Measurements from ENCODE around the gene SLBP. TPM values are rescaled to one million over a fixed set of nuclear protein-coding genes. Genes with fewer than 3 reads are reported as not detected.

The SLBP gene
- total and polyA plus RNA-seq, 2 donors (not counting 3 experiments of a cell fraction or from before 2014, with no cell fraction given) = 48.3 to 63.1 TPM

- ChIA-PET POLR2A (no interaction called here), CTCF (interaction anchor here (4.6 kb wide), 1 partner anchor 24 kb away, joined by 15 read pairs; no protein-coding TSS in a partner anchor)
- Histone ChIP-seq H3K4me1 (ENCODE audit: control insufficient read depth, extremely low read depth, insufficient read depth, low read length) (peaks cover 18% of the 10 kb centered on the region), H2AFZ (ENCODE audit: low read depth, low read length) (no peak overlapping the region), H3K4me3 (replicated peaks in 1 of 3; ENCODE audit: insufficient read depth in 1 of 3, low read depth in 1 of 3, low read length in 3 of 3) (no peak overlapping the region), H3K9me3 (replicated peaks; ENCODE audit: control insufficient read depth, insufficient read depth, low read length) (no peaks in the 10 kb centered on the region), H3K27ac (ENCODE audit: insufficient read depth, low read depth, low read length) (no peak overlapping the region), H4K20me1 (replicated peaks; ENCODE audit: control insufficient read depth, extremely low read depth, insufficient read depth, low read length) (no peaks in the 10 kb centered on the region), H3K36me3 (ENCODE audit: control insufficient read depth in 2 of 2, extremely low read depth in 1 of 2, insufficient read depth in 2 of 2, low read length in 2 of 2) (peaks cover 0 to 14% of the 10 kb centered on the region in 2 experiments), H3K79me2 (ENCODE audit: control insufficient read depth, insufficient read depth, low read length) (peaks cover 44% of the 10 kb centered on the region), H3K9ac (replicated peaks; ENCODE audit: extremely low read depth, insufficient read depth, low read length) (no peak overlapping the region), H3K4me2 (ENCODE audit: insufficient read depth, low read length) (no peak overlapping the region), H3K9me1 (replicated peaks; ENCODE audit: control insufficient read depth, extremely low read depth, insufficient read depth, low read length) (no peaks in the 10 kb centered on the region), H3K27me3 (ENCODE audit: control insufficient read depth in 2 of 2, insufficient read depth in 2 of 2, low read length in 2 of 2) (no peaks in the 10 kb centered on the region)
- BruUV-seq (replicated peaks) = no TSS peak
- FAIRE-seq (no peak), DNase-seq (ENCODE audit: low read depth, low spot score) (no peak)
- dilution Hi-C loops (cut with MboI; ENCODE audit: extremely low pct_ligation_motif_present, low sequenced_read_pairs) (no loop called here), intact Hi-C loops (cut with micrococcal nuclease) (no loop called here)
- no peak for TF ChIP-seq POLR2AphosphoS5 (IDR thresholded peaks at IDR 0.05; ENCODE audit: insufficient read depth, low read depth, low read length)
Observed at GRCh38 chr4:1717129-1718094, 5.3 kb upstream of the SLBP start.

DNA sequence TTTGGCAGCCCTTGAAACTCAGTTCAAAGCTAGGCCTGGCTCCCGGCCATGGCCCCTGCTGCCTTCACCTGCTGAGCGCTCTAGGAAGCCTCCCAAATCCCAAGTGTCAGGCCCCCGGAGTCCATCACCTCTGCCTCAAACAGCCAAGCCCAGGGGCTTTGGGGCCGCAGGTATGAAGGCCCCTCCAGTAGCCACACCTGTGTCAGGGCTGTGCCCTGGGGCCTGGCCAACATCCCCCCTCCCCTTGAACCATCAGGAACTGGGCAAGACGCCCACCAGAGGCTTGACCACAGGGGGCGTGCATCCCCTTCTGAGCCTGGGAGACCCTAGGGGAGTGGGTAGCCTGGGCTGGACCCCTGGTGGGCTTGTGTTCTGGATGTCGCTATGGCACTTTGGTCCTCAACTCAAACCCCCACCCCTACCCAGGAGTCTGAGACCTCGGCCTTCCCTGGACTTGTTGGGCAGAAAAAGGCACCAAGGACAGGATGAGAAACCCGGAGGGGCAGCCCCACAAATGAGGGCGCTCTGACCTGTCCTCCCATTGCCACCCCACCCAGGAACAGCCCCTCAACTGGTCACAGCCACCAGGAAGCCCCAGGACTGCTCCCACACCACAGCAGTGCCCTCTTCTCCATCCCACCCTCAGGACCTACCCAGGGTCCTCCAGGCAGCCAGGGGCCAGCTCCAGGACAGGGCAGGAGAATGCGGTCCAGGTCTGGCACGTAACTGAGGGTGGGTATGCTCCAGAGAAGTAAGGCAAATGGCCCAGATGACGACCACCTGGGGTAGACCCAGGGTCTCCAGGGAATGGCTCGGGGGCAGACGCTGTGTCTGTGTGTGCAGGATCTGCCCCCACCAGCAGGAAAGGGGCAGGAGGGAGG is 4.2 kb upstream of the SLBP start:
- BruUV-seq (replicated peaks) = no TSS peak
- intact Hi-C loops (cut with micrococcal nuclease) = no loop called here
- CTCF ChIA-PET = interaction anchor here (4.6 kb wide), 1 partner anchor 23 kb away, joined by 15 read pairs; no protein-coding TSS in a partner anchor

More for the DNA sequence above, 4.2 kb upstream of the SLBP start:
- dilution Hi-C loops (cut with MboI; ENCODE audit: extremely low pct_ligation_motif_present, low sequenced_read_pairs) = no loop called here
- POLR2A ChIA-PET = no interaction called here
- peaks cover 38% of the 10 kb centered on the region for H3K79me2 ChIP-seq (ENCODE audit: control insufficient read depth, insufficient read depth, low read length)
- H3K4me2 ChIP-seq (ENCODE audit: insufficient read depth, low read length) = no peak overlapping the region
- H3K27me3 ChIP-seq (ENCODE audit: control insufficient read depth in 2 of 2, insufficient read depth in 2 of 2, low read length in 2 of 2) = no peaks in the 10 kb centered on the region
- TF ChIP-seq, protein P1, sequence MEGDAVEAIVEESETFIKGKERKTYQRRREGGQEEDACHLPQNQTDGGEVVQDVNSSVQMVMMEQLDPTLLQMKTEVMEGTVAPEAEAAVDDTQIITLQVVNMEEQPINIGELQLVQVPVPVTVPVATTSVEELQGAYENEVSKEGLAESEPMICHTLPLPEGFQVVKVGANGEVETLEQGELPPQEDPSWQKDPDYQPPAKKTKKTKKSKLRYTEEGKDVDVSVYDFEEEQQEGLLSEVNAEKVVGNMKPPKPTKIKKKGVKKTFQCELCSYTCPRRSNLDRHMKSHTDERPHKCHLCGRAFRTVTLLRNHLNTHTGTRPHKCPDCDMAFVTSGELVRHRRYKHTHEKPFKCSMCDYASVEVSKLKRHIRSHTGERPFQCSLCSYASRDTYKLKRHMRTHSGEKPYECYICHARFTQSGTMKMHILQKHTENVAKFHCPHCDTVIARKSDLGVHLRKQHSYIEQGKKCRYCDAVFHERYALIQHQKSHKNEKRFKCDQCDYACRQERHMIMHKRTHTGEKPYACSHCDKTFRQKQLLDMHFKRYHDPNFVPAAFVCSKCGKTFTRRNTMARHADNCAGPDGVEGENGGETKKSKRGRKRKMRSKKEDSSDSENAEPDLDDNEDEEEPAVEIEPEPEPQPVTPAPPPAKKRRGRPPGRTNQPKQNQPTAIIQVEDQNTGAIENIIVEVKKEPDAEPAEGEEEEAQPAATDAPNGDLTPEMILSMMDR (IDR thresholded peaks at IDR 0.05; ENCODE audit: extremely low read depth in 1 of 2, insufficient read depth in 1 of 2, low read depth in 1 of 2, low read length in 2 of 2) = no peak
- TF ChIP-seq, protein P2, sequence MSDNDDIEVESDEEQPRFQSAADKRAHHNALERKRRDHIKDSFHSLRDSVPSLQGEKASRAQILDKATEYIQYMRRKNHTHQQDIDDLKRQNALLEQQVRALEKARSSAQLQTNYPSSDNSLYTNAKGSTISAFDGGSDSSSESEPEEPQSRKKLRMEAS (IDR thresholded peaks at IDR 0.05; ENCODE audit: insufficient read depth, insufficient read length) = no peak
- no peak for TF ChIP-seq GATA2 (IDR thresholded peaks at IDR 0.05; ENCODE audit: insufficient read depth, insufficient read length, low read depth, low read length)
- H2AFZ ChIP-seq (ENCODE audit: low read depth, low read length) = no peak overlapping the region
- no peaks in the 10 kb centered on the region for H3K9me3 ChIP-seq (replicated peaks; ENCODE audit: control insufficient read depth, insufficient read depth, low read length)
- DNase-seq (ENCODE audit: low read depth, low spot score) (no peak), FAIRE-seq (no peak)
- H3K9me1 ChIP-seq (replicated peaks; ENCODE audit: control insufficient read depth, extremely low read depth, insufficient read depth, low read length) = no peaks in the 10 kb centered on the region
- H3K4me1 ChIP-seq (ENCODE audit: control insufficient read depth, extremely low read depth, insufficient read depth, low read length) = peaks cover 13% of the 10 kb centered on the region
- no peak overlapping the region for H3K27ac ChIP-seq (ENCODE audit: insufficient read depth, low read depth, low read length)
- no peak overlapping the region for H3K4me3 ChIP-seq (replicated peaks in 1 of 3; ENCODE audit: insufficient read depth in 1 of 3, low read depth in 1 of 3, low read length in 3 of 3)
- H3K36me3 ChIP-seq (ENCODE audit: control insufficient read depth in 2 of 2, extremely low read depth in 1 of 2, insufficient read depth in 2 of 2, low read length in 2 of 2) = peaks cover 0 to 14% of the 10 kb centered on the region in 2 experiments
- H3K9ac ChIP-seq (replicated peaks; ENCODE audit: extremely low read depth, insufficient read depth, low read length) = no peak overlapping the region
- H4K20me1 ChIP-seq (replicated peaks; ENCODE audit: control insufficient read depth, extremely low read depth, insufficient read depth, low read length) = no peaks in the 10 kb centered on the region

All from endothelial cell of umbilical vein (primary cell).